Measurements from ENCODE around the gene TBX3.

The TBX3 gene

DNA sequence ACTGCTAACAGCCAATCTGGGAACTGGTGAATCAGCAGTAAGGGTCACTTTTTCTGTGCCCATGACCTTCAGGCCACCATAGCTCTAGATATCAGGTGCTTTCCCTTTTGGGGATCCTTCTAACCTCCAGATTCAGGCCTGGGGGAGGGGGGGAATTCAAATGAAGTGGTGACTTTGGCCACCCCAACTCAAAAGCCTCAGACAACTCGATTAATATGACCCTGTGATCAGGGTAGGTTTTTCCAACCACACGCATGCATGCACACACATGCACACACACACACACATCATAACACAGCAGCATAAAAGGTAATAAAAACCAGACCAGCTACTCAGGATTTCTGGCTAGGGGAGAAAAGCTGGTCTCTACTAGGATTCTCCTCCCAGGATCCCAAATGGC, 5.3 kb downstream of the TBX3 start:
- no peak overlapping the region for H2BK5ac ChIP-seq (ENCODE audit: low read depth, low read length, poor library complexity)
- peak overlapping the region; percentile 75 for H3K27ac ChIP-seq (ENCODE audit: low read depth, low read length)
- peak overlapping the region; percentile 4 for H4K91ac ChIP-seq (ENCODE audit: low read depth, low read length)
- peaks cover 55% of the 10 kb centered on the region for H3K79me2 ChIP-seq (ENCODE audit: control insufficient read depth, insufficient read depth, low read length, poor library complexity)
- no peak overlapping the region for H3K4me3 ChIP-seq (ENCODE audit: low read depth, low read length)
- H2AFZ ChIP-seq (ENCODE audit: insufficient read depth, low read length, poor library complexity), result no peak overlapping the region
- peaks cover 23 to 30% of the 10 kb centered on the region in 2 experiments for H3K4me1 ChIP-seq (ENCODE audit: control insufficient read depth in 1 of 2, insufficient read depth in 2 of 2, low read length in 2 of 2)
- H2AK5ac ChIP-seq (ENCODE audit: low read length), result no peak overlapping the region
- peak overlapping the region; percentile 20 for H2BK12ac ChIP-seq (ENCODE audit: low read length)
- H3K23ac ChIP-seq (ENCODE audit: low read length), result peak overlapping the region; percentile 64
- no peak overlapping the region for H2BK120ac ChIP-seq (ENCODE audit: insufficient read depth, low read length, poor library complexity)
- H4K12ac ChIP-seq (ENCODE audit: low read depth, low read length), result no peak overlapping the region
- no peaks in the 10 kb centered on the region for H3K9me3 ChIP-seq (ENCODE audit: insufficient read depth, low read depth, low read length)
- H3K14ac ChIP-seq (ENCODE audit: low read length), result peak overlapping the region; percentile 16
- no CpG with 5 or more reads among the region's 2 CpGs for WGBS (ENCODE audit: extremely low coverage, insufficient coverage, insufficient read length)
- peaks cover 36 to 58% of the 10 kb centered on the region in 2 experiments for H3K36me3 ChIP-seq (ENCODE audit: control insufficient read depth in 1 of 2, insufficient read depth in 2 of 2, low read length in 2 of 2)
- peak overlapping the region; percentile 68 for H3K4me2 ChIP-seq (ENCODE audit: low read length)
- peak overlapping the region; percentile 97 for H3K4ac ChIP-seq (ENCODE audit: low read depth, low read length)
- DNase-seq, result no peak
- H3K9ac ChIP-seq (ENCODE audit: low read length), result peak overlapping the region; percentile 2
- no peaks in the 10 kb centered on the region for H3K27me3 ChIP-seq (ENCODE audit: insufficient read depth, low read length)
- peak overlapping the region; percentile 36 for H4K8ac ChIP-seq (ENCODE audit: low read depth, low read length)
- peaks cover 52% of the 10 kb centered on the region for H3K79me1 ChIP-seq (ENCODE audit: low read length)
- no peak overlapping the region for H3K18ac ChIP-seq (ENCODE audit: low read length)

- no CpG with 5 or more reads among the region's 2 CpGs for WGBS (ENCODE audit: extremely low coverage, insufficient coverage, insufficient read length)
- Histone ChIP-seq H3K9me3 (ENCODE audit: insufficient read depth, low read depth, low read length) (no peaks in the 10 kb centered on the region), H3K4me2 (ENCODE audit: low read length) (peak overlapping the region; percentile 68), H2AK5ac (ENCODE audit: low read length) (no peak overlapping the region), H3K27me3 (ENCODE audit: insufficient read depth, low read length) (no peaks in the 10 kb centered on the region), H3K79me1 (ENCODE audit: low read length) (peaks cover 51% of the 10 kb centered on the region), H3K27ac (ENCODE audit: low read depth, low read length) (peak overlapping the region; percentile 75), H2BK120ac (ENCODE audit: insufficient read depth, low read length, poor library complexity) (no peak overlapping the region), H3K14ac (ENCODE audit: low read length) (no peak overlapping the region), H4K12ac (ENCODE audit: low read depth, low read length) (no peak overlapping the region), H2BK12ac (ENCODE audit: low read length) (no peak overlapping the region), H2AFZ (ENCODE audit: insufficient read depth, low read length, poor library complexity) (no peak overlapping the region), H3K23ac (ENCODE audit: low read length) (no peak overlapping the region), H3K4me1 (ENCODE audit: control insufficient read depth in 1 of 2, insufficient read depth in 2 of 2, low read length in 2 of 2) (peaks cover 23 to 32% of the 10 kb centered on the region in 2 experiments), H4K91ac (ENCODE audit: low read depth, low read length) (no peak overlapping the region), H4K8ac (ENCODE audit: low read depth, low read length) (no peak overlapping the region), H3K79me2 (ENCODE audit: control insufficient read depth, insufficient read depth, low read length, poor library complexity) (peaks cover 49% of the 10 kb centered on the region), H3K9ac (ENCODE audit: low read length) (no peak overlapping the region), H3K18ac (ENCODE audit: low read length) (no peak overlapping the region), H3K4me3 (ENCODE audit: low read depth, low read length) (no peak overlapping the region), H3K4ac (ENCODE audit: low read depth, low read length) (peak overlapping the region; percentile 97), H2BK5ac (ENCODE audit: low read depth, low read length, poor library complexity) (no peak overlapping the region), H3K36me3 (ENCODE audit: control insufficient read depth in 1 of 2, insufficient read depth in 2 of 2, low read length in 2 of 2) (peaks cover 40 to 64% of the 10 kb centered on the region in 2 experiments)
- DNase-seq, result no peak
These were observed 5.9 kb downstream of the TBX3 start for GRCh38 chr12:114678028-114678427.

DNA sequence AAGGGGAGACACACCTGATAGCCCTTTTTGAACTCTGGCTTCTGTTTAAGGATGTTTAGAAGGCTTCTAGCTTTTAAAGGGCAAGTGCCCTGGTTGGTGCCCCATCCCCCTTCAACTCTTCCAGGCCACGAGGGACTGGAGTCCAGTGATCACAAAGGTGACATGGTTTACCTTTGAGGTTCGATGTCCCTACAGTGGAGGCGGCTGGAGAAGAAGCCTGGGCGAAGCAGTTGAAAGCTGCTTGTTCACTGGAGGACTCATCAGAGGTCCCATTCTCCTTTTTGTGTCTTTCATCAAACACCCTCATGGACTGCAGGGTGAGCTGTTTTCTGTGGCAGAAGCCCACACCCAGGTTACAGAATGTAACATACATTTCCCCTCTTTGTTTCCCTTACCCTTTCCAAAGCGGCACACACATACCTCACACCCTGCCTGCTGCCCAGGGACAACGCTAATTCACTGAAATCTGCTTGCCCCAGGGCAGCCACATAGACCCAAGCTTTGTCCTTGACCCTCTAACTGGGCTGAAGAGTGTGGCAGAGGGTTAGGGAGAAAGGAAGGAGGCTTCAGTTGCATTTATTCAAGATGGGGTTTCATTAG, 7.7 kb downstream of the TBX3 start:
- no peak overlapping the region for H2AFZ ChIP-seq (ENCODE audit: insufficient read depth, low read length, poor library complexity)
- no peak overlapping the region for H3K9ac ChIP-seq (ENCODE audit: low read length)
- H3K4me2 ChIP-seq (ENCODE audit: low read length), result peak overlapping the region; percentile 40
- peak overlapping the region; percentile 8 for H4K8ac ChIP-seq (ENCODE audit: low read depth, low read length)
- peak overlapping the region; percentile 24 for H2BK5ac ChIP-seq (ENCODE audit: low read depth, low read length, poor library complexity)
- H3K79me2 ChIP-seq (ENCODE audit: control insufficient read depth, insufficient read depth, low read length, poor library complexity), result peaks cover 43% of the 10 kb centered on the region
- H4K91ac ChIP-seq (ENCODE audit: low read depth, low read length), result peak overlapping the region; percentile 12
- no peak overlapping the region for H2BK12ac ChIP-seq (ENCODE audit: low read length)
- no peak overlapping the region for H4K12ac ChIP-seq (ENCODE audit: low read depth, low read length)
- no peaks in the 10 kb centered on the region for H3K9me3 ChIP-seq (ENCODE audit: insufficient read depth, low read depth, low read length)
- no peak overlapping the region for H3K23ac ChIP-seq (ENCODE audit: low read length)
- H3K27me3 ChIP-seq (ENCODE audit: insufficient read depth, low read length), result no peaks in the 10 kb centered on the region
- peaks cover 35 to 46% of the 10 kb centered on the region in 2 experiments for H3K4me1 ChIP-seq (ENCODE audit: control insufficient read depth in 1 of 2, insufficient read depth in 2 of 2, low read length in 2 of 2)
- H3K4ac ChIP-seq (ENCODE audit: low read depth, low read length), result peak overlapping the region; percentile 37
- no peak for DNase-seq
- H3K27ac ChIP-seq (ENCODE audit: low read depth, low read length), result peak overlapping the region; percentile 36
- no peak overlapping the region for H2BK120ac ChIP-seq (ENCODE audit: insufficient read depth, low read length, poor library complexity)
- H3K4me3 ChIP-seq (ENCODE audit: low read depth, low read length), result no peak overlapping the region
- H3K18ac ChIP-seq (ENCODE audit: low read length), result peak overlapping the region; percentile 15
- no peak overlapping the region for H3K14ac ChIP-seq (ENCODE audit: low read length)
- H3K36me3 ChIP-seq (ENCODE audit: control insufficient read depth in 1 of 2, insufficient read depth in 2 of 2, low read length in 2 of 2), result peaks cover 51 to 74% of the 10 kb centered on the region in 2 experiments
- WGBS (ENCODE audit: extremely low coverage, insufficient coverage, insufficient read length), result no CpG with 5 or more reads among the region's 6 CpGs
- no peak overlapping the region for H2AK5ac ChIP-seq (ENCODE audit: low read length)
- H3K79me1 ChIP-seq (ENCODE audit: low read length), result peaks cover 50% of the 10 kb centered on the region

DNA sequence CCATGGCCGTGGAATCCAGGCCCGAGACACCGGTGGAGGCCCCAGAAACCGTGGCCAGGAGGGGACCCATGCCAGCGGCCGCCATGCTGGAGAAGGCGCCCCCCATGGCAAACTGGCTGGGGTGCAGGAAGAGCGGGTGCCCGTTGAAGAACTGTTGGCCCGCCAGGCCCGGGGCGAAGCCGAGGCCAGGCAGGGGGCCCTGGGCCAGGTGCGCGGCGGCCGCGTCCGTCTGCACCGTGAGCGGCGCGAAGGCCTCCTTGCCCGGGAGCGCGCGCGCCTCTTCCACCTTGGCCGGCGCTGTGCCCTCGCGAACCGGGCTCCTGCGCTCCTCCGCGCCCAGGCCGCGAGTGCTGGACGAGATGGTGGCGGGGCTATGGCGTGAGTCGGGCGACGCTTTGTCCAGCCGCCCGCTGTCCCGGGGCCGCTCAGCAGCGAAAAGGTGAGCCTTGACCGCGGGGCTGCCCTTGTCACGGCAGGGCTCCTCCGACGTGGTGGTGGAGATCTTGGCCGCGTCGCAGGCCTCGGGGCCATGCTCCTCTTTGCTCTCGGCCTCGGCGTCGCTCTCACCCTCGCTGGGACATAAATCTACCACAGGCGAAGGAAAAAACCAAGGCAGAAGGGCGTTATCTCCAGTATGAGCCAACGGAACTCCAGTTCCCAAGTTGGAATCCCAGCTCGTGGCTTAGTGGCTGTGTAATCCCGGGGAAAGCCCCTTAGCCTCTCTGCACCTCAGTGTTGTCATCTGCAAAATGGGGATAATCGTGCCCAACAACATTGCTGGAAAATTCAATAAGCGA, 9.5 kb downstream of the TBX3 start:
- Histone ChIP-seq H3K27me3 (ENCODE audit: insufficient read depth, low read length) (no peaks in the 10 kb centered on the region), H2AFZ (ENCODE audit: insufficient read depth, low read length, poor library complexity) (peak overlapping the region; percentile 23), H3K23ac (ENCODE audit: low read length) (no peak overlapping the region), H3K4me1 (ENCODE audit: control insufficient read depth in 1 of 2, insufficient read depth in 2 of 2, low read length in 2 of 2) (peaks cover 35 to 47% of the 10 kb centered on the region in 2 experiments), H2BK12ac (ENCODE audit: low read length) (peak overlapping the region; percentile 59), H2AK5ac (ENCODE audit: low read length) (peak overlapping the region; percentile 11), H2BK120ac (ENCODE audit: insufficient read depth, low read length, poor library complexity) (peak overlapping the region; percentile 61), H3K36me3 (ENCODE audit: control insufficient read depth in 1 of 2, insufficient read depth in 2 of 2, low read length in 2 of 2) (peaks cover 46 to 63% of the 10 kb centered on the region in 2 experiments), H3K9ac (ENCODE audit: low read length) (no peak overlapping the region), H3K27ac (ENCODE audit: low read depth, low read length) (peak overlapping the region; percentile 94), H3K14ac (ENCODE audit: low read length) (peak overlapping the region; percentile 80), H3K4me3 (ENCODE audit: low read depth, low read length) (peak overlapping the region; percentile 33), H3K79me2 (ENCODE audit: control insufficient read depth, insufficient read depth, low read length, poor library complexity) (peaks cover 36% of the 10 kb centered on the region), H4K12ac (ENCODE audit: low read depth, low read length) (peak overlapping the region; percentile 56), H3K79me1 (ENCODE audit: low read length) (peaks cover 45% of the 10 kb centered on the region), H4K8ac (ENCODE audit: low read depth, low read length) (peak overlapping the region; percentile 74), H3K18ac (ENCODE audit: low read length) (peak overlapping the region; percentile 79), H3K9me3 (ENCODE audit: insufficient read depth, low read depth, low read length) (no peaks in the 10 kb centered on the region), H2BK5ac (ENCODE audit: low read depth, low read length, poor library complexity) (peak overlapping the region; percentile 75), H3K4ac (ENCODE audit: low read depth, low read length) (peak overlapping the region; percentile 85), H3K4me2 (ENCODE audit: low read length) (peak overlapping the region; percentile 17), H4K91ac (ENCODE audit: low read depth, low read length) (peak overlapping the region; percentile 65)
- WGBS (ENCODE audit: extremely low coverage, insufficient coverage, insufficient read length), result no CpG with 5 or more reads among the region's 70 CpGs
- no peak for DNase-seq
